WI38 (cell line): ENCODE results near the gene GALNTL6.

Experiments
- H3K4me3 ChIP-seq: 2 replicates; pipeline ENCODE4 v1.5.1; 2011; ENCODE audit warnings: low read depth, mild to moderate bottlenecking, control low read depth, low read length
- TF ChIP-seq, protein P1 (sequence below): IDR thresholded peaks from 2 replicates; pipeline ENCODE4 v1.5.1; 2012; ENCODE audit warnings: low read depth, mild to moderate bottlenecking, control low read depth, low read length

Gene GALNTL6

DNA sequence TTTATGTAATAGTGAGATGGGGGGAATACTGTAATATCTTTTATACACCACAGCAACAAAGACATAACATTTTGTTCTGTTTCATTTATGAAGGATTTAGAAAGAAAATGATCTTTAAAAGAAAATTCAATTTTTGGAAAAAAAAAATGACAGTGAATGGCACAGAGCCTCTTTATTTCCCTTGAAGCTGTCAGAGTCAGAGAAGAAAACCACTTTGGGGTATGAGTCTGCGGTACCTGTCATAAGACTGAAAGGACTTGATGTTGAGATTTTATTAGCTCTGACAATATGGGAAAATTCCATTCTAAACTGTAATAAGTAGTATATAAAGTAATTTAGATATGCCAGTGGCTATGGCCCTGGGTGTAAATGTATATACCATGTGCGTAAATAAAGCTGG is 134.8 kb downstream of the GALNTL6 start:
- TF ChIP-seq, protein P1, sequence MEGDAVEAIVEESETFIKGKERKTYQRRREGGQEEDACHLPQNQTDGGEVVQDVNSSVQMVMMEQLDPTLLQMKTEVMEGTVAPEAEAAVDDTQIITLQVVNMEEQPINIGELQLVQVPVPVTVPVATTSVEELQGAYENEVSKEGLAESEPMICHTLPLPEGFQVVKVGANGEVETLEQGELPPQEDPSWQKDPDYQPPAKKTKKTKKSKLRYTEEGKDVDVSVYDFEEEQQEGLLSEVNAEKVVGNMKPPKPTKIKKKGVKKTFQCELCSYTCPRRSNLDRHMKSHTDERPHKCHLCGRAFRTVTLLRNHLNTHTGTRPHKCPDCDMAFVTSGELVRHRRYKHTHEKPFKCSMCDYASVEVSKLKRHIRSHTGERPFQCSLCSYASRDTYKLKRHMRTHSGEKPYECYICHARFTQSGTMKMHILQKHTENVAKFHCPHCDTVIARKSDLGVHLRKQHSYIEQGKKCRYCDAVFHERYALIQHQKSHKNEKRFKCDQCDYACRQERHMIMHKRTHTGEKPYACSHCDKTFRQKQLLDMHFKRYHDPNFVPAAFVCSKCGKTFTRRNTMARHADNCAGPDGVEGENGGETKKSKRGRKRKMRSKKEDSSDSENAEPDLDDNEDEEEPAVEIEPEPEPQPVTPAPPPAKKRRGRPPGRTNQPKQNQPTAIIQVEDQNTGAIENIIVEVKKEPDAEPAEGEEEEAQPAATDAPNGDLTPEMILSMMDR: no peak
- no peak overlapping the region for H3K4me3 ChIP-seq

DNA sequence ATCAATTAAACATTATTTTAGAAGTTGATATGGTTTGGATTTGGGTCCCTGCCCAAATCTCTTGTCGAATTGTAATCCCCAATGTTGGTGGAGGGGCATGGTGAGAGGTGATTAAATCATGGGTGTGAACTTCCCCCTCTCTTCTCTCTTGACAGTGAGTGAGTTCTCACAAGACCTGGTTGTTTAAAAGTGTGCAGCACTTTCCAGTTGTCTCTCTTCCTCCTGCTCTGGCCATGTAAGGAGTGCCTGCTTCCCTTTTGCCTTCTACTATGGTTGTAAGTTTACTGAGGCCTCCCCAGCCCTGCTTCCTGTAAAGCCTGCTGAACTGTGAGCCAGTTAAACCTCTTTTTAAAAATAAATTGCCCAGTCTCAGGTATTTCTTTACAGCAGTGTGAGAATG is 141.4 kb downstream of the GALNTL6 start:
- H3K4me3 ChIP-seq: no peak overlapping the region
- TF ChIP-seq, protein P1: no peak

DNA sequence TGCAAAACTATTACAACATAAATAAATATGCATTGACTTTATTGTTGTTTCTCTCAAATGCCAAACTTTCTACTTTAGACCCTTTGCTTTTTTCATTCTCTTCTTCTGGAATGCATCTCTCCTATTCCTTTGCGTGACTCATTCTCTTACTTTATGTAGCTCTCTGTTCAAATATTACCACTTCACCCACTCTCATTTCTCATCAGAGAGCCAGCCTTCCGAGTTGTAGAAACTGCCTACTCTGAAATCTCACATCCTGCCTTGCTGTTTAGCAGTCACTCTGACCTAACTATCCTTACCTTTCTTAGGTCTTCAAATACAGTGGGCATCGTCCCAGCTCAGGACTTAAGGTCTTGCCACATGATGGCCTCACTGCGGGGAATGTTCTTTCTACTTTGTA is 143.5 kb downstream of the GALNTL6 start:
- TF ChIP-seq, protein P1: no peak

DNA sequence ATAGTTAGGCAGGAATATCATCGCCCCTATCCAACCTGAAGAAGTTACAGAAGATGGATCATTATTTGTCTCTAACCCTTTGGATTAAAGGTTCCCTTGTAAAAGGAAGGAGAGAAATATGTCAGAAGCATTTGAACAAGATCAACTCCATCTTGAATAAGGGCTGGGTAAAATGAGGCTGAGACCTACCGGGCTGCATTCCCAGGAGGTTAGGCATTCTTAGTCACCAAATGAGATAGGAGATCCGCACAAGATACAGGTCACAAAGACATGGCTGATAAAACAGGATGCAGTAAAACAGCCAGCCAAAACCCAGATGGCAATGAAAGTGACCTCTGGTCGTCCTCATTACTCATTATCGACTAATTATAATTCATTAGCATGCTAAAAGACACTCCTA is 148.9 kb downstream of the GALNTL6 start:
- H3K4me3 ChIP-seq: no peak overlapping the region
- TF ChIP-seq, protein P1: no peak

More for the DNA sequence above, 143.5 kb downstream of the GALNTL6 start:
- no peak overlapping the region for H3K4me3 ChIP-seq

DNA sequence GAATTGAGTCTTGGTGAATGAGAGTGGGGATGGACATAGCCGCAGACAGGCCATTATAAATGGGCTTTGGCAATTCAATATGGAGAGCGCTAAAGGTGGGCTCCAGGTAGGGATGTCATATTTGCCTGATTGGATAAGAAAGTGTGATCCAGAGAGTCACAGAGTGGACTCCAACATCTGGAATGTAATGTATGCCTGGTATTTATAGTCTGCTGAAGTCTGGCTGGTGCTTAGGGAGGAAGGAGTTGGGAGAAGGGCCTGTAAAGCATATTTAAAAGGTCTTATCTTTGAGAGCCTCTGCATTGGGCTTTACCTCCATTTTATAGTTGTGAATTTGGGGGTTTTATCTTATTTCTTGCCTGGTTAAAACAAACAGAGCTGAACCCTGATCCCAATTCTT is 153.2 kb downstream of the GALNTL6 start:
- TF ChIP-seq, protein P1: no peak
- no peak overlapping the region for H3K4me3 ChIP-seq

DNA sequence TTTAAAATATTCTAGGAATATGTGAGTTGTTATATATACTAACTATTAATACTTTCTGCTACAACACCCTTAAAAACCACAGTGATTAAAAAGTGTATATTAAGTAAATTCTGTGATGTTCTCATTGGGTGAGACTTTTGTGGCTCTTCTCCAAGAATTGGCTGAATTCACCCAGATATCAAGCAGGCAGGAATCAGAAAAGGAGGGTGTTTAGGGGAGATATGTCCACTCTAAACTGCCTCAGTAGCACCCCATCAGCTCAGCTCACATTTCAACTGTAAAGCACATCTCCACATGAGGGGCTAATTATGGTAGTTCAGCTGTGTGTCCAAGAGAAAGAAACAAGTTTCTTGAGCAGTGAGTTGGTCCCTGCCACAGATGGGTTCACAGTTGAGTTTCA is 165.0 kb downstream of the GALNTL6 start:
- TF ChIP-seq, protein P1: no peak
- H3K4me3 ChIP-seq: no peak overlapping the region

DNA sequence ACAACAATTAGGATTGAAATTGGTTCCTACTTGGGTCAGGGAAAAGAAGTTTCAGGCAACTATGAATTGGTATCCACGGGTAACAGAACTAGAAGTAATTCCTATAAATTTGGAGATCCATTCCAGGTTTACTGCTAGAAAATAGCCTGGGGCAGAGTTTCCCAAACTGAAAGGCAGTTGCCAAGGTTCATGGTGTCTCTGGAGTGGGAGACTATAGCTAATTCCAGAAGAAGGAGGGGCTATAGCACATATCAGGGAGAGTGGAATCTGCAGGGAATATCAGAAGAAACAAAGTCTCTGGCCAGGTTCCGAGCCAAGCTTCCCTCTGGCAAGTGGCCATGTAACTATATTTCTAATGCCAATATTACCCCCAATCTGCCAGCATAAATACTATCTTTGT is 166.3 kb downstream of the GALNTL6 start:
- TF ChIP-seq, protein P1: no peak
- H3K4me3 ChIP-seq: no peak overlapping the region
